Non-pigmented ciliary epithelial cell (primary cell): ENCODE measurements around the gene ATG7.
"Not testable (repeated sequence)": the region's sequence is repeated elsewhere in the genome, so short reads cannot be mapped to it uniquely, and the experiment has no call there.

ENCODE experiments used
- DNase-seq: peaks from one replicate; pipeline ENCODE4 v3.0.0-alpha.2; 2010; ENCODE audit warnings: low read depth

ATG7 gene

DNA sequence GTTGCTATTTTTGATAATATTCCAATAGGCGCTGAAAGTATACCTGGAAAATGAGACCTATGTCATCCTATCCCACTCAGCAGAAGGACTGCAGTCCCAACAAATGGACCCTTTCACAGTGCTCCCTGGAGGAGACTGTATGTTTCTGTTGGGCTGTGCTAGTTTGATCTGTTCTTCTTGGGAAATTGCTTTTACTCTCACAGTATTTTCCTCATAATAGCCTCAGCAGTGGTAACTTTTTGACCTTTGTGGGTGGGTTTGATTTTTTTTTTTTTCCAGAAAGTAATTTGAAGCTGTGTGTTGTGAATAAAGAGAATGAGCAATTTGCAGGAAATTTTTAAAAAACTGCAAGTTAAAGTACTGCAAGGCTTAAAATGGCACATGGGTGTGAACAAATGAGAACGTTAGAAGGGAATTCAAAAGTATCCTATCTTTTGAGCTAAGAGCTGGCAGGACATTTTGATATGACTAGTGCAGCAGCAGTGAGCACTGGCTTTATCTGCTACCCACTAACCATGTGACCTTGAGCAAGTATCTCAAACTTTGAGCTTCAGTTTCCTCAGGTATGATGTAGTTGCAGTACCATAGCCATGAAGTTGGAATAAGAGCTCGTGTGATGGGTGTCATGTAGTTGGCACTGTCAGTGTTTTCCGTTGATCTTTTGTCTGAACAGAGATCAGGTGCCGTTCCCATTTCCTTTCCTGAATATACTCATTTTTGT, 118.4 kb downstream of the ATG7 start:
- DNase-seq, result no peak

DNA sequence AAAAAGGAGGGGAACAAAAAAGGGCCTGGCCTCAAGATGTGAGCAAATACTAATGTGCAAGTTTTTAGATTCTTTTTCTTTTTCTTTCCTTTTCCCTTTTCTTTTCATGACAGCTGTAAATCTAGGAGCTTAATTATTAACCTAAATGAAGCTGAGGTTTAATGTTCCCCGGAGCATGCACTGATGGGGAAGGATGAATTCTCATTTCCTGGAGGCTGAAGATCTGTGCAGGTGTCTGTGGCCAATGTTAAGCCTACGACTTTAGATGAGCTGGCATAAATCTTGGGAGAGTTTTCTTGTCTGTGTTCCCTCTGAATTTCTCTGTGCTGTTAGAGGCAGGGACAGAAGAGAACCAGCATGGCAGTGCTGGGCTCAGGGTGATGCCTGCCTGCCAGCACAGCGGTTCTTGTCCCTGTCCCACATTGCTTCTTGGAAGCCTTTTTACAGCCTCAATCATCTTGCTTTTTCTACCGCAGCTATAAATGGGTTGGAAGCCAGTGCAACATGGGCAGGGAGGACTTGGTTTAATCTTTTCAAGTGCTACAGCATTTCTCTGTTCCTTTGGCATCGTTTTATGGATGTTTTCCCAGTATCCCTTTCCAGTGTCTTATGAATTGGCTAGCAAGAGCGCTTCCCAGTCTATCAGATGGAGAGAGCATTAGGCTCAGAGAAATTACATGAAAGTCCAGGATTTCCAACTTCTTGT, 119.1 kb downstream of the ATG7 start:
- DNase-seq, result no peak

DNA sequence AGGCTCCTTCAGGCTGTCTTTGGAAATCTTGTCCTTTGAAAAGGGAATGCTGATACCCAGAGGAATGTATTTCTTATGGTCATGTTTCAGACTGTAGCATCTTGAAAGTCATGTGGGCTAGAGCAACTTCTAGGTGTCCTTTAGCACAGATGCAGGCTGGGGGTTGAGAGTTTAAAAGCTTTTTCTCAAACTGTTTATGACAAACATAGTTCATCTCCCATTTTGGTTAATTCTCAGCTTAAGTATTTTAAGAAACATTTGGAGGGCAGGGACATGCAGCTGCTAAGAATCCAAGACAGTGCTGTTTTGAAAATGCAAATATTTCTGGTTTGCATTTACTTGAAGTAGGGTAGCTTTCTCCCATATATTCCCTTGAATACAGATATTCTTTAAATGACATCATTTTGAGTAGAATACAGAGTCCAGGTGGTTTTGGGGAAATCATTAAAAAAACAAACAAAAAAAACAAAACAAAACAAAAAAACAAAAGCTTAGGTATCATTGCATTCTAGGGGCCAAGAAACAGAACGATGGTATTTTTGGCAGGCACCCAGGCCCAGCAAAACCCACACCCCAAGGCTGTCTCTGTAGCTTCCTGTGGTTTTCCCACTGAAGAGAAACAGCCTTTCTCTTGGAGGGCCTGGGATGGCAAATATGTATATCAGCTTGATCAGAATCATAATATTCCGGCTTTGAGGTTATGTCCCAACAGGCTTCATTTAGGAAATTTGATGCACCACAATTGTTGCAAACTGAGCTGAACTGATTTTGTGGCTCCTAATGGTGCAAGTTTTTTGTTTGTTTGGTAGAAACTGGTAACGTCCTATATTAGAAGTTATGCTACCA, 120.0 kb downstream of the ATG7 start:
- DNase-seq, result peak; percentile 69

DNA sequence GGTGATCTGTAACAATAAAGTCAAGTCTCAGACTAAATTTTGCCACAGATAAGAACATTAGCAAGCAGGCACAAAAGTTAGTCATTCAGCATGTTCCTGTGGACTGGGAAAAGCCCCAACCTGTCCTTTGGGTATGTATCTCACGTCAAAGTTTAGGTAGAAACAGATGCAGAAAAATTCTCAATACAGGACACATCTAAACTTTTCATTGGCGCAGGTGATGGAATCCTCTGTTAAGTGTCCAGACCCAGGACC, 120.6 kb downstream of the ATG7 start:
- no peak for DNase-seq

DNA sequence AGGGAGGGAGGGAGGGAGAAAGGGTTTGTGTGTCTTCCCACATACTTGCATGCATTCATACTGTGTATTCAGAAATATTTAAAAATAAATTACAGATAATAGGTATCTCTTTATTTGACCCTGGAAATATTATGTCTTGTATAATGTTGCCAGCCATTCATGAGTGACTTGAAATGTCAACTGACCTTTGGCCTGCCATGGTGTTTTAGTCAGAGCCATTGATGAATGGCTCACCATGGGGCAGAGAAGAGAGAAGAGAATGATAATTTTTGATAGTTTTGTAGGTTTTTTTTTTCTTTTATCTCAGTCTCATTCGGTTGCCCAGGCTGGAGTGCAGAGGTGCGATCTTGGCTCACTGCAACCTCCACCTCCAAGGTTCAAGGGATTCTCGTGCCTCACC, 121.2 kb downstream of the ATG7 start:
- no peak for DNase-seq

DNA sequence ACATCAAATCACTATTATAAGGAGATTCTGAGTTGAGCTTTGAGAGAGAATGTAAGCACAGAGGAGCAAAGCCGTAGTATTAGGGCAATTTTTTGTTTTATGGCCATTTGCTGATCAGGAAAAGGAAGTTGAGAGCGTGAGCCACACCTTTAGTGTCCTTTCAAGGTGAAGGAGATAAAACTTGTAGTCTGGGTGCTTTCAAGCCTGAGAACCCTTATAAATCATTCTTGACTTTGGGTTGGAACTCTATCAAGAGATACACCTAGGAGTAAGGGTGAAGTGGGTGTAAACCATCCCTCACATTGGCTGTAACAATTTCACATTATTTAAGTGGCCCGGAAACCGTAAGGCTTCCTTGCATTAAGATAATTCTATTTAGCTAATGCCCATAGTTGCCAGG, 122.2 kb downstream of the ATG7 start:
- no peak for DNase-seq

DNA sequence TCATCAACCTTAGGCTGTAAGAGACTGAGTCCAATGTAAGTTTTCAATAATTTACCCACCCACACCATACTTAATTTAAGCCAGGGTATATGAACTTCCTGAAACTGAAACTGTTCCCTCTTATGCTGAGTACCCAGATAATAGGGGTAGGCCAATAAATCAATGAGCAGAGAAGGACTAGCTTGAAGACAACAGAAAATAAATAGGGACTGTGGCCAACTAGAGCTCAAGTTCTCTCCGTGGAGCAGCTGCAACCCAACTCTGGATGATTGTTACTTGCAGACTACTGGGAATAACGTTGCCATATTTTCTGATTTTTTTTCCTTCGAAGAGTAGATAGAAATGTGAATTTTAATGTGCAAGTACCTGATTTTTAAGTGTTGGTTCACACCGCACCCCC, 128.0 kb downstream of the ATG7 start:
- DNase-seq, result no peak

DNA sequence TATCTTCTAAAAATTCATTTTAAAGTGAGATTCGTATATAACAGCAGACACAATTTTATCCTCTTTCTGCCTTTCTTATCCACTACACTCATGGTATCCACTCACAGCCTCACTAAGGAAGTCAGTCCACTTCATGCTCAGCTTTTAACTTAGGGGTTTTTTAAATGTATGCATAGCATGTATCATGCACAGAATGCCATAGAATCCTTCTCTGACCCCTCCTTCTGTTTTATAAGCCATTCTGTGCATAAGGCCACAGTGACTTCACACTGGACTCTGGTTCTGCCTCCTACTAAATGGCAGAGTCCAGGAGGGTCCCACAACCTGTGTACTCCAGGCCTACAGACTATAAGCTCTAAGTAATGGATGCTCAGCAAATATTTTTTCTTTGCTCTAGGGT, 129.2 kb downstream of the ATG7 start:
- no peak for DNase-seq

DNA sequence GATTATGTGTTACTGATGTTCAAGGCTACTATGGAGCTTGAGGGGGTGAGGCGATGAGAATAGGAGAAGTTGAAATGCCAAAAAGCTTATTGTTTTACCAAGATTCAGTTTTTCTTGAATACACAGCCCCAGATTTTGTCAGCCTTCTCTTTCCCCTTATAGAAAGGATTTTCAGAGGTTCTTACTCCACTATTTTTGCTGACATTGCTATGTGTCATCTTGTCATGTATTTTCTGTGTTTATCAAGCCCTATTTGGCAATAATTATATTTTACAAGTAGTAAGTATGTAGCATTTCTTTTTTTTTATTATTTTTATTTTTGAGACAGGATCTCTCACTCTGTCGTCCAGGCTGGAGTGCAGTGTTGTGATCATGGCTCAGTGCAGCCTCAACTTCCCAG, 133.1 kb downstream of the ATG7 start:
- no peak for DNase-seq

DNA sequence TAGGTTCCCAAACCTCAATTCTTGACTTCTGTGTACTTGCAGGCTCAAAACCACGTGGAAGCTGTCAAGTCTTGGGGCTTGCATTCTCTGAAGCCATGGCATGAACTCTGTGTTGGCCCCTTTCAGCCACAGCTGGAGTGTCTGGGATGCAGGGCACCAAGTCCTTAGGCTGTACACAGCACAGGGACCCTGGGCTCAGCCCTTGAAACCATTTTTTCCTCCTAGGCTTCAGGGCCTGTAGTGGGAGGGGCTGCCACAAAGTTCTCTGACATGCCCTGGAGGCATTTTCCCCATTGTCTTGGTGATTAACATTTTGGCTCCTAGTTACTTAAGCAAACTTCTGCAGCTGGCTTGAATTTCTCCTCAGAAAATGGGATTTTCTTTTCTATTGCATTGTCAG, 135.4 kb downstream of the ATG7 start:
- no peak for DNase-seq

DNA sequence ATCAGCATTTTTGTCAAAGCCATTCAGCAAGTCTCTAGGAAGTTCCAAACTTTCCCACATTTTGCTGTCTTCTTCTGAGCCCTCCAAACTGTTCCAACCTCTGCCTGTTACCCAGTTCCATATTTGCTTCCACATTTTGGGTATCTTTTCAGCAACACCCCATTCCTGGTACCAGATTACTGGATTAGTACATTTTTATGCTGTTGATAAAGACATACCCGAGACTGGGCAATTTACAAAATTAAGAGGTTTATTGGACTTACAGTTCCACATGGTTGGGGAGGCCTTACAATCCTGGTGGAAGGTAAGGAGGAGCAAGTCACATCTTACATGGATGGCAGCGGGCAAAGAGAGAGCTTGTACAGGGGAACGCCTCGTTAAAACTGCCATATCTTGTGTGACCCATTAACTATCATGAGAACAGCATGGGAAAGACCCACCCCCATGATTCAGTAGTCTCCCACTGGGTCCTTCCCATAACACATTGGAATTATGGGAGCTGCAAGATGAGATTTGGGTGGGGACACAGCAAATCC, 136.2 kb downstream of the ATG7 start:
- DNase-seq, result not testable (repeated sequence)

DNA sequence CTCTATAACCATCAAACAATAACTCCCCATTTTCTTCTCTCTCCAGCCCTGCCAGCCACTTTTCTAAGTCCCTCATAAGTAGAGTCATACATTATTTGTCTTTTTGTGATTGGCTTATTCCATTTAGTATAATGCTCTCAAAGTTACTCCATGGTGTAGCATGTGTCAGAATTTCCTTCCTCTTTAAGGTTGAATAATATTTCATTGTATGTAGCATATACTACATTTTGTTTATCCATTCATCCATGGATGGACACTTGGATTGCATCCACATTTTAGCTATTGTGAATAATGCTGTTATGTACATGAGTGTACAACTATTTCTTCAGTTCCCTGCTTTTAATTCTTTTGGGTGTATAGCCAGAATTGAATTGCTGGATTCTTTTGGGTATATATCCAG, 138.4 kb downstream of the ATG7 start:
- no peak for DNase-seq

DNA sequence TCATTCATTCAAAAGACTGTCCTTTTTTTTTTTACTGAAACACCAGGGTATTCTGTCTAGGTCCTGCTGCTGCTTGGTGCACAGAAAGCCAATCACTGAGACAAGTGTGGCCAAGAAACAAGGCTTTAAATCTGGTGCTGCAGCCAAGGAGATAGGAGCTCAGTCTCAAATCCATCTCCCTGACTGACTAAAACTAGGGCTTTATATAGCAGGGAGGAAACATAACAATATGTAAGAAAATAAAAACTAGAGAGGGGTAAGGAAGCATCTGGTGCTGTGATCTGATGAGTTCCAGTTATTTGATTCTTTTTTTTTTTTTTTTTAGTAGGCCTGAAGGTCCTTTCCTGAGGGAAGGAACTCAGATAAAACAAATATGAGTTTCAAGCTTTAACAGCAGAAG, 139.8 kb downstream of the ATG7 start:
- DNase-seq, result no peak

DNA sequence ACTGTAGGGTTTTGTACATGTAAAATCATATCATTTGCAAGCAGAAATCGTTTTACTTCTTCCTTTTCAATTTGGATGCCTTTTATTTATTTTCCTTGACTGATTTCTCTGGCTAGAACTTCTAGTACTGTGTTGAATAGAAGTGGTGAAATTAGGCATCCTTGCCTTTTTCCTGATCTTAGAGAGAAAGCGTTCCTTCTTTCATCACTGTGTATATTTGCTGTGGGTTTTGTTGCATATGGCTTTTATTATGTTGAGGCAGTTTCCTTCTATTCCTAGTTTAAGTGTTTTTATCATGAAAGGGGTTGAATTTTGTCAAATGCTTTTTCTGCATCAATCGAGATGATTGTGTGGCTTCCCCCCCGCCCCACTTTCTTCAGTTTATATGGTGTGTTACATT, 140.9 kb downstream of the ATG7 start:
- DNase-seq, result no peak

DNA sequence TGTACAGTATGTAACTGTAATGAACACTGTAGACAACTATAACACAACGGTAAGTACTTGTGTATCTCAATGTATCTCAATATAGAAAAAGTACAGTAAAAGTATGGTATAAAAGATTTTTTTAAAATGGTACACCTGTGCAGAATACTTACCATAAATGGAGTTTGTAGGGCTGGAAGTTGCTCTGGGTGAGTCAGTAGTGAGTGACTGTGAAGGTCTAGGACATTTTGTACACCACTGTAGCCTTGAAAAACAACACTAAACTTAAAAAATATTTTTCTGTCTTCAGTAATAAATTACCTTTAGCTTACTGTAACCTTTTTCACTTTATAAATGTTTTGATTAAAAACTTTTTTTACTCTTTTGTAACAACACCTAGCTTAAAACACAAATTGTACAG, 142.9 kb downstream of the ATG7 start:
- no peak for DNase-seq

DNA sequence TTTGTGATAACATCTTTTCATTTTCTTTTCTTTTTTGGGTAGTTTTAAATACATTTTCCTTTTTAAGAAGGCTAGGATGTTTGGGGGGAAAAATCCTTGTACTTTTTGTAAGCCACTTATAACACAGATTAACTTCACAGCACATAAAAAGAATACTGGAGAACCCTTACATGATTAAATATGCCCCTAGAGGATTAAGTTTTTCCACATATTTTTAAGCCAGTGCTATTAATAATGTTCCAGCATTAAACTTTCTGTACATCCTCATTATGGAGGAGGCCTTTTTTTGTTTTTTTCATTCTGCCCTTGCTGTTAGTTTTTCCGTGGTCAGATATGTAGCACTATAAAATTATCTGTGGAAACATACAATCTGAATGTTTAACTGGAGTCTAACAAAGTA, 147.9 kb downstream of the ATG7 start:
- DNase-seq, result no peak

DNA sequence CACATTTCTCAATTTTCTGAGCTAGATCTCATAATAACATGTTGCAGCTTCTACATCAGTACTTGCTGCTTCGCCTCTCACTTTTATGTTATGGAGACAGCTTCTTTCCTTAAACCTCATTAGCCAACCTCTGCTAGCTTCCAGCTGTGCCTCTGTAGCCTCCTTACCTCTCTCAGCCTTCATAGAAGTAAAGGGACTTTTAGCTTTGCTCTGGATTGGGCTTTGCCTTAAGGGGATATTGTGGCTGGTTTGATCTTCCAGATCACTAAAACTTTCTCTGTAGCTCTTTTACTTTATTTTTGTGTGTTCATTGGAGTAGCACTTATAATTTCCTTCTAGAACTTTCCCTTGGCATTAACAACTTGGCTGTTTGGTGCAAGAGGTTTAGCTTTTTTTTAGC, 150.1 kb downstream of the ATG7 start:
- DNase-seq, result no peak

DNA sequence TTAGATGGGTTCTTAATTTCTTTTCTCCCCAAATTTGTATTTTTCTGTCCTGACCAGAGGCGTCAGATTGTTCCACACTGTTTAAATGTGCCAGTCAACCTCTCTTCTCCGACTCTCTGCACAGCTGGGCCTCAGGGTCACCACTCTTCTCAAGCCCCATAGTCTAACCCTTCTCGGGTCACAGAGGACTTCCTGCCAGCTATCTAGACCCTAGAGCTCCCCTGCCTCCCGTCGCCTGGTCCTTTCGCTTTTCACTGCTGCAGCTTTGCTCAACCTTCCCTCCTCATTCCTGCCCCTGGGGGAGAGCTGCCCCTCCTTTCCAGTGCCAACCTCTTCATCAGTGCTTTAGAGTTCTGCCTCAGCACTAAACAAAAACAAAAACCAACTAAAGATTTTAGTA, 151.7 kb downstream of the ATG7 start:
- no peak for DNase-seq

DNA sequence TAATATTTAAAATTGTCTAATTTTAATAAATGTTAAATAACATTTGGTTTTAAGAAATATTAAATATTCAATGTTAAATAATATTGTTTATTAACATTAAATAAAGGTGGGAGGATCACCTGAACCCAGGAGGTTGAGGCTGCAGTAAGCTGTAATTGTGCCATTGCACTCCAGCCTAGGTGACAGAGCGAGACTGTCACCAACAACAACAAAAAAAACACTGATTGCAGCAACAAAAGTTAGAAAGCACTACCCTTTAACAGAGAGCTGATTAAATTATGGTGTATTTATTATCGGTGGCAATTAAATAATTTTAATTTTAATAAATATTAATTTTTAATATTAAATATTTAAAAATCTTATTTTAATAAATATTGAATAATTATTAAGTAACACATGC, 152.1 kb downstream of the ATG7 start:
- no peak for DNase-seq

DNA sequence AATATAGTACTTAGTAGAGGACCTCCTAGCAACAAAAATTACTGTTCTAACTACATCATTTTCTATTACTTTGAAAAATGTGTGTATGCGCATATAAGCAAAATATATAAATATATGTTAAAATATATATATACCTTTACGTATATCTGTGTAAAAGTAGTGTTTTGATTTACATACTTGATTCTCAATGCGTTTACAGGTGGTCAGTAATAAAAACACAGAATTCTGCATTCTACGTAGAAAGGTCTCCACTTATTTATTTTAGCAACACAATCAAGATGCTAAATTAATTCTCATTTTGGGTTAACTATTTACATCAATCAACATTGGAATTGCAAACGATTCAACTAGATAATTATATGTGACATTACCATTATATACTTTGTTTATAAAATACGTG, 158.0 kb downstream of the ATG7 start:
- no peak for DNase-seq

DNA sequence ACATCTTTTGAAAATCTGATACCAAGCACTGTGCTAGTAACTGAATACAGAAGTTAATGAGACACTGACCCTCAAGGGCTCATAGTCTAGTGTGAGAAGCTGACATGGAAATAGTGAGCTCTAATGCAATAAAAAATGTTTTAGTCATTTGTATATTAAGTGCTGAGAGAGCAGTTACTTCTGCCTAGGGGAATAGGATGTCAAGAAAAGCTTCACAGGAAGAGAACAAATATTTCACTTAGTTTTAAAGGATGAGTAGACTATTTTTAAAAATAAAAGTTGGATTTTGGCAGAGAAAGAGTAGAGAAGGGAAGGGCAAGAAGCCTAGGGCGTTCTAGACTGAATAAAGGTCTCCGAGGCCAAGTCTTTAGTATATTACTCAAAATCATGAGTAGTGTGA, 158.4 kb downstream of the ATG7 start:
- DNase-seq, result no peak

DNA sequence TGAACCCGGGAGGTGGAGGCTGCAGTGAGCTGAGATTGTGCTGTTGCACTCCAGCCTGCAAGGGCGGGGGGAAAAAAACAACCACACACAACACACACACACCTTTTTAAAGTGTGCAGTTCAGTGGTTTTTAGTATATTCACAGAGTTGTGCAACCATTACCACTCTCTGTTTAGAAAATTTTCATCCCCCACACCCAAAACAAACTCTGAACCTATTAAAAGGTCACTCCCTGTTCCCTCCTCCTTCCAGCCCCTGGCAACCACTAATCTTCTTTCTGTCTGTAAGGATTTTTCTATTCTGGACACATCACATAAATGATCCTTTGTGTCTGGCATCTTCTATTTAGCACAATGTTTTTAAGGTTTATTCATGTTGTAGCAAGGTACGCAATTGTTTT, 159.1 kb downstream of the ATG7 start:
- DNase-seq, result no peak

DNA sequence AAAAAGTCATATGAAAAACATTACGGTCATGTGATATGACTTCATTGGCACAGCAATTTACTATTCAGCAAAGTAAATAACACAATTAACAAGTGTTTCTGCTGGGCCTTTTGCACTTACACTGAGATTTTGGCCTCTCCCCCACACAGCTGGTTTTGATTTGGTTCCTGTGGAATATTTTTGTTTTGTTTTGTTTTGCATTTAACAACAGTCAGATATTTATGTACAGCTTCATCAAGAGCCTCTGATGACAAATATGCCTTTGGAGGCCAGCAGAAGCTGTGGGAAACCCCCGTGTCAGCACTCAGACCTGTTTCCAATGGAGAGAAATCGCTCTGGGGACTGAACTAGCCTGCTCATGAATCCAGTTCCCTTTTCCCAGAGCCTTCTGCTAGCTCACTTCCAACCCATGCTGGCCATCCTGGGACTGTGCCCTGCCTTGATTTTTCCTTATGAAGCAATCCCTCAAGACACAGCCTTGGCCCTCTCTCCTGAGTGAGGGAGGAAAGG, 161.9 kb downstream of the ATG7 start:
- peak; percentile 44 for DNase-seq
